Measurements from ENCODE around the gene AOX1.

Gene AOX1

GRCh38 chr2:200654823-200655222, 69.0 kb downstream of the AOX1 start:
- TF ChIP-seq CTCF (IDR thresholded peaks at IDR 0.05; ENCODE audit: insufficient read depth, low read depth, low read length, missing control alignments) = no peak
- H3K4me3 ChIP-seq (ENCODE audit: low read length) = no peak overlapping the region
- DNase-seq (ENCODE audit: low read depth) = no peak

DNA sequence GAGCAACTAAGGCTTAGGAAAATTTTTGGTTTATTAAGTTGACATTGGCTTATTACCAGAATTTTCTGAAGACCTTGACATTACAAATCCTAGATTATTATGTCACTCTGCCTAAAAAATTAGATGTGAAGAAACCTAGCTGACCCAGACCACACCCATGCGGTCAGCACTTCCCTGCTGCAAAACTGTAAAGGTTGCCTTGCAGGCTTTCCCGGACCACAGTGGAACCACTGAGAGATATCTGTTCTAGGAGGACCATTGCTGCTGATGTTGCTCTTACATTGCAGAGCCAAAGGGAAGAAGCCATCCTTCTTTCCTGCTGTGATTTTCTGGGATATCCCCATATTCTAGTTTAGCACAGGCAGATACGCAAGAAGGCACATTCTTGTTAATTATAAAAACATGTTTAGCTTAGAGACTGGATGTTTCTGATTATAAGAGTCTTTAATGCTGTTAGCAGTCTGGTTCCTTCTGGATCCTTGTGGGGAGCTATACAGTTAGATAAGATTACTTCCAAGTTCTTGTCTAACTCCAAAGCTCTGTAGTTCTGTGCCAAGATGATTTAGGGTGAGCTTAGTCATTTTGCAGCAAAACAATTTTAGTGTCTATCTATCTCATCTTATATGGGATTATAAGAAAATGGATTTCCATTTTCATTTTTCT, 70.2 kb downstream of the AOX1 start:
- DNase-seq (ENCODE audit: low read depth) = no peak
- no peak for TF ChIP-seq CTCF (IDR thresholded peaks at IDR 0.05; ENCODE audit: insufficient read depth, low read depth, low read length, missing control alignments)
- H3K4me3 ChIP-seq (ENCODE audit: low read length) = no peak overlapping the region

DNA sequence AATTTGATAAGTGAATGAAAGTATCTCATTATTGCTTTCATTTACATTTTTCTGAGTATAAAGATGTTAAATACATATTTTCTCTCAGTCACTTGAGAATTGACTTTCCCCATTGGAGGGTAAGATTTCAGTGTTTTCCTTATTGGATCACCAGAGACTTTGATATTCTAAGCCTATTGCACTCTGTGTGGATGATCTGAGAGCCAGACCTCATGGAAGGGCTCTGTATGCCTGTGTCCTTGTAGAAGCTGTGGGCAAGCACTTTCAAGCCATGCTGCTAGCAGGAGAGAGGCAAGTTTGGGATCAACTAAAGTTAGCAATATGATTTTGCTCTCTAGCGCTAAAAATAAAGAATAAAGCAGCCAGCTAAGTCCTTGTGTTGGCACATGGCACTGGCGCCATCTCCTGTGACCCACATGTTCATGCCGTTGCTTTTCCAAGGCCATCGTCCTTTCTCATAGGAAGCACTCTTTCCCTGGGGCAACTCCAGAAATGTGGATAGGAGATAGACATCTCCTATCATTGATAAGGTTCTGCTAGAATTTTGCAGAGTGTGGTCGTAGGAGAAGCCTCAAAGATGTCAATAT, 72.6 kb downstream of the AOX1 start:
- H3K4me3 ChIP-seq (ENCODE audit: low read length) = no peak overlapping the region
- DNase-seq (ENCODE audit: low read depth) = peak; percentile 40
- TF ChIP-seq CTCF (IDR thresholded peaks at IDR 0.05; ENCODE audit: insufficient read depth, low read depth, low read length, missing control alignments) = peak; percentile 34

- DNase-seq (ENCODE audit: low read depth) = no peak
- no peak overlapping the region for H3K4me3 ChIP-seq (ENCODE audit: low read length)
- no peak for TF ChIP-seq CTCF (IDR thresholded peaks at IDR 0.05; ENCODE audit: insufficient read depth, low read depth, low read length, missing control alignments)
Measured at GRCh38 chr2:200659410-200659809, 73.6 kb downstream of the AOX1 start.

DNA sequence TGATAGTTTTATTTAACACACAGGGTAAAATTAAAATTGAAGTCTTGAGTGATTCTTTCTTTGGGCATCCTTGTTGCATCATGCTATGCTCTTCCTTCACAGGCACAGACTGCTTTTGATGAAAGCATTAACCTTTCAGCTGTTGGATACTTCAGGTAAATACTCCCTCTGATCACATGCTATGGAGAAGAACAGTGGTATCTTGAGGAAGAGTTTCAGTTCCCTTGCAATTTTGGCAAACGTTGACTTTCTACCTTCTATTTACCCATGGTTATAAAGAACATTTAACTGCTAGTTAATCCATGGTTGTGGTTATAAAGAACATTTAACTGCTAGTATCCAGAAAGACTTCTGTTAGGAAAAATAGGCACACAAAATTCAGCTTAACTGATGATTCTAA, 75.7 kb downstream of the AOX1 start:
- DNase-seq (ENCODE audit: low read depth) = no peak
- TF ChIP-seq CTCF (IDR thresholded peaks at IDR 0.05; ENCODE audit: insufficient read depth, low read depth, low read length, missing control alignments) = no peak
- no peak overlapping the region for H3K4me3 ChIP-seq (ENCODE audit: low read length)

DNA sequence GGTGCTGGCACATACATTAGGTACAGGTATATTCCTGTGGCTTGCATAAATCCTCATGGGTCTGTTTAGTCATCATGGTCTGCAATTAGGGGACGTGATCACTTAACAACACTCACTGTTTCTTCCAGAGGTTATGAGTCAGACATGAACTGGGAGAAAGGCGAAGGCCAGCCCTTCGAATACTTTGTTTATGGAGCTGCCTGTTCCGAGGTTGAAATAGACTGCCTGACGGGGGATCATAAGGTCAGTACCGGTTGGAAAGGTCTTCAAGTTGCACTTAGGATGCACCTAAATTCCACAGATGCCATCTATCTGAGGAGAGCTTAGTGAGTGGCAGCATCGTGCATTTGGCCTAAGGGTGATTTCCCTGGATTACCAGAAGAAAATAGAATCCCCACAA, 76.9 kb downstream of the AOX1 start:
- peak; percentile 90 for DNase-seq (ENCODE audit: low read depth)
- no peak for TF ChIP-seq CTCF (IDR thresholded peaks at IDR 0.05; ENCODE audit: insufficient read depth, low read depth, low read length, missing control alignments)
- H3K4me3 ChIP-seq (ENCODE audit: low read length) = no peak overlapping the region

Data from epithelial cell of esophagus (primary cell).